GM21423 (cell line): Measurements from ENCODE around the gene SETD4.
"Not testable (repeated sequence)": the region's sequence is repeated elsewhere in the genome, so short reads cannot be mapped to it uniquely, and the experiment has no call there.

Source experiments
- ATAC-seq: cut with Tn5 transposase; IDR thresholded peaks from one replicate; pipeline ENCODE4 v1.9.1; 2021; ENCODE audit warnings: mild to moderate bottlenecking, moderate library complexity; ENCODE audit not compliant: unreplicated experiment

Gene SETD4

GRCh38 chr21:36079671-36080070, 19.3 kb upstream of the SETD4 start:
- ATAC-seq: no peak

- ATAC-seq: peak; percentile 56
Observed at GRCh38 chr21:36079010-36079649, 18.8 kb upstream of the SETD4 start.

- ATAC-seq: no peak
Observed at GRCh38 chr21:36077758-36078157, 17.4 kb upstream of the SETD4 start.

- ATAC-seq: no peak
Observed at GRCh38 chr21:36076878-36077655, 16.7 kb upstream of the SETD4 start.

- no peak for ATAC-seq
Observed at GRCh38 chr21:36075953-36076352, 15.6 kb upstream of the SETD4 start.

- no peak for ATAC-seq
Observed at GRCh38 chr21:36075171-36075570, 14.8 kb upstream of the SETD4 start.

GRCh38 chr21:36073911-36074310, 13.6 kb upstream of the SETD4 start:
- not testable (repeated sequence) for ATAC-seq

- ATAC-seq: no peak
Observed at GRCh38 chr21:36073181-36073580, 12.9 kb upstream of the SETD4 start.

GRCh38 chr21:36072453-36073162, 12.3 kb upstream of the SETD4 start:
- no peak for ATAC-seq

- no peak for ATAC-seq
Observed at GRCh38 chr21:36070999-36071398, 10.7 kb upstream of the SETD4 start.

- peak; percentile 95 for ATAC-seq
Observed at GRCh38 chr21:36069713-36070583, 9.6 kb upstream of the SETD4 start, which contains the start of gene CBR1. TSS of gene CBR1 (plus strand) at chr21:36070024. CDS start at chr21:36070116, 92 bp downstream.

GRCh38 chr21:36068748-36069398, 8.5 kb upstream of the SETD4 start:
- no peak for ATAC-seq

- no peak for ATAC-seq
Observed at GRCh38 chr21:36065497-36066036, 5.2 kb upstream of the SETD4 start.

- ATAC-seq: no peak
Observed at GRCh38 chr21:36064085-36064460, 3.7 kb upstream of the SETD4 start.

- ATAC-seq: no peak
Observed at GRCh38 chr21:36063375-36064084, 3.2 kb upstream of the SETD4 start.

GRCh38 chr21:36061445-36061844, 1.1 kb upstream of the SETD4 start:
- ATAC-seq: no peak

- ATAC-seq: peak; percentile 37
Observed at GRCh38 chr21:36059823-36060158, 535 bp downstream of the SETD4 start.

- ATAC-seq: no peak
Observed at GRCh38 chr21:36055551-36055950, 4.8 kb downstream of the SETD4 start.

- ATAC-seq: no peak
Observed at GRCh38 chr21:36053715-36054062, 6.6 kb downstream of the SETD4 start.
